ENCODE results near the gene PCK2. TPM values are rescaled to one million over a fixed set of nuclear protein-coding genes. Genes with fewer than 3 reads are reported as not detected.

Gene PCK2
- total and polyA plus RNA-seq, 2 of the 13 experiments (the other 11 are each of a cell fraction or from before 2014, with no cell fraction given), result 129 to 272 TPM

DNA sequence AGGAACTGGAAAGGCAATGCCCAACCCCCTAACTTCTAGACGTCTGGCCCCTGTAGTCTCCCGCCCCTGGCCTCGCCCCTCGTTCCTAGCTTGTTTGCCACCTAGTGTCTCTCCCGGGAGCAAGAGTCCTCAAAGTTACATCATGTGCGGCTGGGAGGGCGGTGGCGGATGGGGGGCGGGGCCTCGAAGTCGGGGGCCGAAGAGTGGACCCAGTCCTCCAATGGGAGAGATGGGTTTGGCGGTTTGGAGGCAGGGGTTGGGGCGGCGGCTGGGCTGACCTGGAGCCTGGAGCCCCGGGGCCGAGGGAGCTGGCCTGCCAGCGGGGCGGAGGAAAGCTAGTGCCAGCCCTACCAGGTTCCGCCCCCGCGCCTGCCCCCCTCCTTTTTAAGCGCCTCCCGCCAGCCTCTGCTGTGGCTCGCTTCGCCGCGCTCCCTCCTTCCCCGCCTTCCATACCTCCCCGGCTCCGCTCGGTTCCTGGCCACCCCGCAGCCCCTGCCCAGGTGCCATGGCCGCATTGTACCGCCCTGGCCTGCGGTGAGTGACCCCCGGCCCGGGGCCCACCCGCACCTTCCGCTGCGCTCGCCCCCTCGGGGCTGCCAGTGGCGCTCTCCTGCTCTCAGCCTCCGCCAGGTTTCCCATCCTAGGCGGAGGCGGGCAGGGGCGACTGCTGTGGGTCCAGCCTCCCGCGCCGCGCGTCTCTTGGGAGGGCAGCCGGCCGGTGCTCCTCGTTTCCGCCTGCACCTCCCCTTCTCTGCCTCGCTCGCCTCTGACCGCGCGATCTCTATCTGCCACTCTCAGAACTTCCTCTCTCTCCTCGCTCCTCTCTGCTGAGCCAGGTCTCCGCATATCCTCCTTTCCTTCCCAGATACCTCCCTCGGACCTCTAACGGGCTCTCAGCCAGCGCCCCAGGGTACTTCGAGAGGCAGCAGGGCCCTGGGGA lies at the start of gene PCK2 (continued):
- TF ChIP-seq, protein P1, sequence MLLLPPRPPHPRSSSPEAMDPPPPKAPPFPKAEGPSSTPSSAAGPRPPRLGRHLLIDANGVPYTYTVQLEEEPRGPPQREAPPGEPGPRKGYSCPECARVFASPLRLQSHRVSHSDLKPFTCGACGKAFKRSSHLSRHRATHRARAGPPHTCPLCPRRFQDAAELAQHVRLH (CRISPR knock-in tag; IDR thresholded peaks at IDR 0.05; ENCODE audit: borderline replicate concordance, low read depth), result peak; percentile 98
- TF ChIP-seq POLR2AphosphoS5 (IDR thresholded peaks at IDR 0.05; ENCODE audit: low read depth, low read length) (peak; percentile 100), GZF1 (CRISPR knock-in tag; IDR thresholded peaks at IDR 0.05) (peak; percentile 94), FOXO4 (CRISPR knock-in tag; conservative IDR thresholded peaks at IDR 0.05) (no peak), MTERF4 (CRISPR knock-in tag; IDR thresholded peaks at IDR 0.05) (no peak), MAX (IDR thresholded peaks at IDR 0.05) (no peak), PAWR (CRISPR knock-in tag; IDR thresholded peaks at IDR 0.05; ENCODE audit: borderline replicate concordance) (no peak), PTBP1 (IDR thresholded peaks at IDR 0.05; ENCODE audit: low read depth, low read length, poor library complexity, severe bottlenecking) (peak; percentile 93), MTF1 (CRISPR knock-in tag; IDR thresholded peaks at IDR 0.05) (peak; percentile 90), ZNF775 (CRISPR knock-in tag; IDR thresholded peaks at IDR 0.05; ENCODE audit: borderline replicate concordance) (no peak), ZC3H13 (CRISPR knock-in tag; IDR thresholded peaks at IDR 0.05) (no peak), GATAD2A (CRISPR knock-in tag; IDR thresholded peaks at IDR 0.05) (peak; percentile 97), ZBTB38 (CRISPR knock-in tag; IDR thresholded peaks at IDR 0.05) (peak; percentile 92), ZNF766 (CRISPR knock-in tag; IDR thresholded peaks at IDR 0.05; ENCODE audit: borderline replicate concordance) (peak; percentile 97), IRF1 (CRISPR knock-in tag; IDR thresholded peaks at IDR 0.05; ENCODE audit: low read depth) (peak; percentile 20), TAF15 (IDR thresholded peaks at IDR 0.05; ENCODE audit: low read depth, low read length, poor library complexity, severe bottlenecking) (peak; percentile 92), ZNF784 (CRISPR knock-in tag; IDR thresholded peaks at IDR 0.05; ENCODE audit: borderline replicate concordance) (peak; percentile 87; the same call in 1 of the 2 replicates), CHCHD3 (CRISPR knock-in tag; IDR thresholded peaks at IDR 0.05) (peak; percentile 96; the same call in 1 of the 2 replicates), ZNF260 (CRISPR knock-in tag; IDR thresholded peaks at IDR 0.05; ENCODE audit: borderline replicate concordance, low read depth) (peak; percentile 96; the same call in 1 of the 2 replicates), ZNF101 (CRISPR knock-in tag; IDR thresholded peaks at IDR 0.05; ENCODE audit: borderline replicate concordance, low read depth) (no peak; the same call in 1 of the 2 replicates), SCMH1 (CRISPR knock-in tag; IDR thresholded peaks at IDR 0.05; ENCODE audit: borderline replicate concordance) (no peak), SOX5 (CRISPR knock-in tag; IDR thresholded peaks at IDR 0.05; ENCODE audit: borderline replicate concordance) (peak; percentile 80; the same call in 1 of the 2 replicates)
- TF ChIP-seq, protein P2, sequence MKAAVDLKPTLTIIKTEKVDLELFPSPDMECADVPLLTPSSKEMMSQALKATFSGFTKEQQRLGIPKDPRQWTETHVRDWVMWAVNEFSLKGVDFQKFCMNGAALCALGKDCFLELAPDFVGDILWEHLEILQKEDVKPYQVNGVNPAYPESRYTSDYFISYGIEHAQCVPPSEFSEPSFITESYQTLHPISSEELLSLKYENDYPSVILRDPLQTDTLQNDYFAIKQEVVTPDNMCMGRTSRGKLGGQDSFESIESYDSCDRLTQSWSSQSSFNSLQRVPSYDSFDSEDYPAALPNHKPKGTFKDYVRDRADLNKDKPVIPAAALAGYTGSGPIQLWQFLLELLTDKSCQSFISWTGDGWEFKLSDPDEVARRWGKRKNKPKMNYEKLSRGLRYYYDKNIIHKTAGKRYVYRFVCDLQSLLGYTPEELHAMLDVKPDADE (CRISPR knock-in tag; IDR thresholded peaks at IDR 0.05), result peak; percentile 99
